ENCODE data around the gene FASN.

The FASN gene

DNA sequence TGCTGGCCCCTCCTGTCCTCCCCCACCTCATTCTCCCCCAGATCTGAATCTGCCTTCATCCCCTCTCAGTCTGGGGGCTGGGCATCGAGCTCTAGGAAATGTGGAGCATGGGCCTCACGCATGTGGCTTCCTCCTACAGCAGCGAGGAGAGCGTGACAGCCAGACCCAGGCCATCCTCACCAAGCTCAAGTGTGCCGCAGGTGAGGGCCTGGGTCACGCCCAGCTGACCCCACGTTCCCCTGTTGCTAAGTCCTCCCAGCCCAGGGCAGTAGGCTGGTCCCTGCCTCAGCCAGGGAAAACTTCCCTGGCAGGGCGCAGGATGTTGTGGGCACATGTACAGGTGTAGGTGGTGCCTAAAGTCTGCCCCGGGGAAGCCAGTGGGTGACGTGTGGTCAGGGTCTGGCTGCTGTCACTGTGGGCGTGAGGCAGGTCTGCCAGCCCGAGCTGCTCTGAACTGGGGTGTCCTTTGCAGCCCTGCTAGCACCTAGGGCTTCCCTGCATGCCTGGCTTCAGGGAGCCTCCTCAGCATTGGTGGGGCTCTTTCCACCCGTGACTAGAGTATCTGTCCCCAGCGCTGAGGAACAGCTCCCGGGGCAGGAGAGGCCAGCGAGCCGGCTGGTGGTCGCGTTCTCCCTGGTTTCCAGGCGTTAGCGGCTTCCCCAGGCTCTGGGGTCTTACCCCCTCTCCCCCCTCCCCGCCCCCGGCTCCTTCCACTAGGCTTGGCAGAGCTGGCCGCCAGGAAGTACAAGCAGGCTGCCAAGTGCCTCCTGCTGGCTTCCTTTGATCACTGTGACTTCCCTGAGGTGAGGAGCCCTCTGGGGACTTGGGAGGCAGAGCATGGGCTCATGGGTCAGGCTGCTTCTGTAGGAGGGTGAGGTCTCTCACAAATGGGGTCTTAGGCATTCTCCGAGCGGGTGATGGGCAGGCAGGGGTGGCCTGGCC lies 42.7 kb downstream of the FASN start:
- Histone ChIP-seq H2AFZ (ENCODE audit: low read depth) (no peak overlapping the region), H3K27ac (no peak overlapping the region), H3K4me1 (ENCODE audit: low read depth, poor library complexity, severe bottlenecking) (peaks cover 20% of the 10 kb centered on the region), H3K36me3 (ENCODE audit: insufficient read depth) (peaks cover 7% of the 10 kb centered on the region; the same call in 1 of the 2 replicates), H3K79me2 (ENCODE audit: insufficient read depth, low read depth) (peaks cover 17% of the 10 kb centered on the region; the same call in 1 of the 2 replicates), H3K27me3 (ENCODE audit: insufficient read depth, low read depth) (no peaks in the 10 kb centered on the region), H3K4me3 (IDR thresholded peaks at IDR 0.05; ENCODE audit: insufficient read depth, low read depth, low read length) (no peak overlapping the region), H3K4me2 (no peak overlapping the region), H3K9ac (no peak overlapping the region), H4K20me1 (ENCODE audit: insufficient read depth) (no peaks in the 10 kb centered on the region)
- TF ChIP-seq, protein P1, sequence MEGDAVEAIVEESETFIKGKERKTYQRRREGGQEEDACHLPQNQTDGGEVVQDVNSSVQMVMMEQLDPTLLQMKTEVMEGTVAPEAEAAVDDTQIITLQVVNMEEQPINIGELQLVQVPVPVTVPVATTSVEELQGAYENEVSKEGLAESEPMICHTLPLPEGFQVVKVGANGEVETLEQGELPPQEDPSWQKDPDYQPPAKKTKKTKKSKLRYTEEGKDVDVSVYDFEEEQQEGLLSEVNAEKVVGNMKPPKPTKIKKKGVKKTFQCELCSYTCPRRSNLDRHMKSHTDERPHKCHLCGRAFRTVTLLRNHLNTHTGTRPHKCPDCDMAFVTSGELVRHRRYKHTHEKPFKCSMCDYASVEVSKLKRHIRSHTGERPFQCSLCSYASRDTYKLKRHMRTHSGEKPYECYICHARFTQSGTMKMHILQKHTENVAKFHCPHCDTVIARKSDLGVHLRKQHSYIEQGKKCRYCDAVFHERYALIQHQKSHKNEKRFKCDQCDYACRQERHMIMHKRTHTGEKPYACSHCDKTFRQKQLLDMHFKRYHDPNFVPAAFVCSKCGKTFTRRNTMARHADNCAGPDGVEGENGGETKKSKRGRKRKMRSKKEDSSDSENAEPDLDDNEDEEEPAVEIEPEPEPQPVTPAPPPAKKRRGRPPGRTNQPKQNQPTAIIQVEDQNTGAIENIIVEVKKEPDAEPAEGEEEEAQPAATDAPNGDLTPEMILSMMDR (conservative IDR thresholded peaks at IDR 0.05; ENCODE audit: low read depth, low read length): no peak

GRCh38 chr17:82054351-82055022 lies 43.5 kb downstream of the FASN start:
- H3K79me2 ChIP-seq (ENCODE audit: insufficient read depth, low read depth): peaks cover 17% of the 10 kb centered on the region; the same call in 1 of the 2 replicates
- no peak overlapping the region for H3K9ac ChIP-seq
- H3K27ac ChIP-seq: no peak overlapping the region
- peaks cover 23% of the 10 kb centered on the region for H3K4me1 ChIP-seq (ENCODE audit: low read depth, poor library complexity, severe bottlenecking)
- H3K27me3 ChIP-seq (ENCODE audit: insufficient read depth, low read depth): no peaks in the 10 kb centered on the region
- no peak overlapping the region for H3K4me3 ChIP-seq (IDR thresholded peaks at IDR 0.05; ENCODE audit: insufficient read depth, low read depth, low read length)
- no peak overlapping the region for H2AFZ ChIP-seq (ENCODE audit: low read depth)
- H3K36me3 ChIP-seq (ENCODE audit: insufficient read depth): peaks cover 3% of the 10 kb centered on the region; the same call in 1 of the 2 replicates
- no peak overlapping the region for H3K4me2 ChIP-seq
- TF ChIP-seq, protein P1 (conservative IDR thresholded peaks at IDR 0.05; ENCODE audit: low read depth, low read length): no peak
- no peaks in the 10 kb centered on the region for H4K20me1 ChIP-seq (ENCODE audit: insufficient read depth)

- Histone ChIP-seq H2AFZ (ENCODE audit: low read depth) (no peak overlapping the region), H3K4me3 (IDR thresholded peaks at IDR 0.05; ENCODE audit: insufficient read depth, low read depth, low read length) (no peak overlapping the region), H3K27me3 (ENCODE audit: insufficient read depth, low read depth) (no peaks in the 10 kb centered on the region), H3K9ac (no peak overlapping the region), H3K4me2 (peak overlapping the region; percentile 85; the same call in 1 of the 2 replicates), H3K79me2 (ENCODE audit: insufficient read depth, low read depth) (peaks cover 17% of the 10 kb centered on the region; the same call in 1 of the 2 replicates), H4K20me1 (ENCODE audit: insufficient read depth) (no peaks in the 10 kb centered on the region), H3K4me1 (ENCODE audit: low read depth, poor library complexity, severe bottlenecking) (peaks cover 23% of the 10 kb centered on the region), H3K36me3 (ENCODE audit: insufficient read depth) (peaks cover 3% of the 10 kb centered on the region; the same call in 1 of the 2 replicates), H3K27ac (no peak overlapping the region)
- TF ChIP-seq, protein P1 (conservative IDR thresholded peaks at IDR 0.05; ENCODE audit: low read depth, low read length): no peak
Measured at GRCh38 chr17:82053556-82054263, 44.3 kb downstream of the FASN start.

GRCh38 chr17:82053130-82053529 lies 44.9 kb downstream of the FASN start:
- Histone ChIP-seq H3K4me3 (IDR thresholded peaks at IDR 0.05; ENCODE audit: insufficient read depth, low read depth, low read length) (no peak overlapping the region), H4K20me1 (ENCODE audit: insufficient read depth) (no peaks in the 10 kb centered on the region), H3K79me2 (ENCODE audit: insufficient read depth, low read depth) (peaks cover 17% of the 10 kb centered on the region; the same call in 1 of the 2 replicates), H3K9ac (no peak overlapping the region), H3K4me1 (ENCODE audit: low read depth, poor library complexity, severe bottlenecking) (peaks cover 23% of the 10 kb centered on the region), H2AFZ (ENCODE audit: low read depth) (no peak overlapping the region), H3K36me3 (ENCODE audit: insufficient read depth) (peaks cover 3% of the 10 kb centered on the region; the same call in 1 of the 2 replicates), H3K4me2 (peak overlapping the region; percentile 85), H3K27ac (no peak overlapping the region), H3K27me3 (ENCODE audit: insufficient read depth, low read depth) (no peaks in the 10 kb centered on the region)
- TF ChIP-seq, protein P1 (conservative IDR thresholded peaks at IDR 0.05; ENCODE audit: low read depth, low read length): no peak

Measured in KMS-11 (cell line).